T-helper 17 cell (primary cell): ENCODE data around the gene RAPGEF1. TPM values are rescaled to one million over a fixed set of nuclear protein-coding genes. Genes with fewer than 3 reads are reported as not detected.

Source experiments
- ATAC-seq: fragments of 150-1000 bp; cut with Tn5 transposase; 2 replicates; pipeline ENCODE4 v1.10.0; 2021; ENCODE audit warnings: mild to moderate bottlenecking, moderate library complexity
- DNase-seq, 3 donors: peaks; one replicate each; pipeline versions ENCODE4 v3.0.0 to v3.0.0-alpha.2; 2020 to 2021
- H3K9me3 ChIP-seq: one replicate; pipeline ENCODE4 v1.7.0; 2013; ENCODE audit warnings: low read length, mild to moderate bottlenecking; ENCODE audit not compliant: control insufficient read depth, poor library complexity, severe bottlenecking
- H3K27ac Mint-ChIP-seq: one replicate; pipeline ENCODE4 v1.8.0; 2022; ENCODE audit warnings: mild to moderate bottlenecking, moderate library complexity, mixed read lengths
- H3K27me3 Mint-ChIP-seq: one replicate; pipeline ENCODE4 v1.8.0; 2022; ENCODE audit warnings: mixed read lengths
- H3K36me3 Mint-ChIP-seq: one replicate; pipeline ENCODE4 v1.8.0; 2022; ENCODE audit warnings: low read depth, mixed read lengths
- H3K4me1 Mint-ChIP-seq: one replicate; pipeline ENCODE4 v1.8.0; 2022; ENCODE audit warnings: mild to moderate bottlenecking, mixed read lengths
- H3K4me3 Mint-ChIP-seq: one replicate; pipeline ENCODE4 v1.8.0; 2022; ENCODE audit warnings: mild to moderate bottlenecking, moderate library complexity, mixed read lengths
- total RNA-seq, 4 donors: library from RNA in 2 of 4; stranded (reverse) in 2 of 4; gene quantifications; one replicate each; pipeline ENCODE4 v1.2.3 and lab custom pipeline; 2022 to 2026

The RAPGEF1 gene, protein sequence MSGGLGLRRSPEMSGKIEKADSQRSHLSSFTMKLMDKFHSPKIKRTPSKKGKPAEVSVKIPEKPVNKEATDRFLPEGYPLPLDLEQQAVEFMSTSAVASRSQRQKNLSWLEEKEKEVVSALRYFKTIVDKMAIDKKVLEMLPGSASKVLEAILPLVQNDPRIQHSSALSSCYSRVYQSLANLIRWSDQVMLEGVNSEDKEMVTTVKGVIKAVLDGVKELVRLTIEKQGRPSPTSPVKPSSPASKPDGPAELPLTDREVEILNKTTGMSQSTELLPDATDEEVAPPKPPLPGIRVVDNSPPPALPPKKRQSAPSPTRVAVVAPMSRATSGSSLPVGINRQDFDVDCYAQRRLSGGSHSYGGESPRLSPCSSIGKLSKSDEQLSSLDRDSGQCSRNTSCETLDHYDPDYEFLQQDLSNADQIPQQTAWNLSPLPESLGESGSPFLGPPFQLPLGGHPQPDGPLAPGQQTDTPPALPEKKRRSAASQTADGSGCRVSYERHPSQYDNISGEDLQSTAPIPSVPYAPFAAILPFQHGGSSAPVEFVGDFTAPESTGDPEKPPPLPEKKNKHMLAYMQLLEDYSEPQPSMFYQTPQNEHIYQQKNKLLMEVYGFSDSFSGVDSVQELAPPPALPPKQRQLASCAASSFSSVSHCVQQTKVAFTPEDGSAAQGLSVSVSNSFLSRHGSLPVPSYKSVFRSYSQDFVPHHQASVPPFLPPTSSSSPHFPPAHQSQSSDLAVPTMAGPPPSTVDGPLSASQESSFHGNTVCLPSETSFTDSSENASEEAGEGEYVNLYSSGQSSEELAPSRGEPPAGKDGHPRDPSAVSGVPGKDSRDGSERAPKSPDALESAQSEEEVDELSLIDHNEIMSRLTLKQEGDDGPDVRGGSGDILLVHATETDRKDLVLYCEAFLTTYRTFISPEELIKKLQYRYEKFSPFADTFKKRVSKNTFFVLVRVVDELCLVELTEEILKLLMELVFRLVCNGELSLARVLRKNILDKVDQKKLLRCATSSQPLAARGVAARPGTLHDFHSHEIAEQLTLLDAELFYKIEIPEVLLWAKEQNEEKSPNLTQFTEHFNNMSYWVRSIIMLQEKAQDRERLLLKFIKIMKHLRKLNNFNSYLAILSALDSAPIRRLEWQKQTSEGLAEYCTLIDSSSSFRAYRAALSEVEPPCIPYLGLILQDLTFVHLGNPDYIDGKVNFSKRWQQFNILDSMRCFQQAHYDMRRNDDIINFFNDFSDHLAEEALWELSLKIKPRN (N-terminal part only)
- total RNA-seq (100 to 1,000 TPM; 176 to 209 TPM), total RNA-seq (lab: John Stamatoyannopoulos, UW) (226 to 280 reads per million in 2 donors)

DNA sequence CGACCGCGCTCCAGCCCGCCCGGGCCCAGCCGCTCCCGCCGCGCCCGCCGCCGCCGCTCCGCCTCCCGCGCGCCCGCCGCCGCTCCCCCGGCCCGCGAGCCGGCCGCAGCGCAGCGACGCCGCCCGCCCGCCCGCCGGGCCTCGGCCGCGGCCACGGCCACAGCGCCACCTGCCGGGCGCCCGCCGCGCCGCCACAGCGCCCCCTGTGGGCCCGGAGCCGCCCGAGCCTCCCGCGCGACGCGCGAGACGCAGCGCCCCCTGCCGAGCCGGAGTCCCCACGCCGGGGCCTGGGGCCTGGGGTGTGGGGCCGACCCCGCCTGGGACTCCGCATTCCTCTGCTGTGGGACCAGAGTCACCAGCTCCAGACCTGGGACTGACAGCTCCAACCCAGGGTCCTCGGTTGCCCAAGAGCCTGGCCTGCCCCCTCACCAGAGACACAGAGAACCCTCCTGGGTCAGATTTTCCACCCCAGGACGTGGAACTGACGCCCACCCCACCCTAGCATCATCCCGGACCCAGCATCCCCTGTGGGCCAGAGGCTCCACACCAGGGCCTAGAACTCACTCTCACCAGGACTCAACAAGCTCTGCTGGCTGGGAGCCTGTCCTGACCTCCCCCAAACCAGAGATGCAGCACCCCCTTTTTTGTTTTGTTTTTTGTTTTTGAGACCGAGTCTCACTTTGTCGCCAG is at the start of gene RAPGEF1:
Gene RAPGEF1, minus strand, starts transcription at position 118 of the 690 bp plus-strand sequence. CDS start 246 bp downstream, outside the sequence.
- ATAC-seq (peak; percentile 71), DNase-seq (peak; percentile 77 to 94 (median 88))
- Mint-ChIP-seq H3K4me1 (peaks cover 51% of the 10 kb centered on the region), H3K27me3 (no peaks in the 10 kb centered on the region), H3K4me3 (peak within 1 kb of the TSS; percentile 95), H3K27ac (peak within 1 kb of the TSS; percentile 100), H3K36me3 (no peaks in the 10 kb centered on the region)
- no peaks in the 10 kb centered on the region for H3K9me3 ChIP-seq

DNA sequence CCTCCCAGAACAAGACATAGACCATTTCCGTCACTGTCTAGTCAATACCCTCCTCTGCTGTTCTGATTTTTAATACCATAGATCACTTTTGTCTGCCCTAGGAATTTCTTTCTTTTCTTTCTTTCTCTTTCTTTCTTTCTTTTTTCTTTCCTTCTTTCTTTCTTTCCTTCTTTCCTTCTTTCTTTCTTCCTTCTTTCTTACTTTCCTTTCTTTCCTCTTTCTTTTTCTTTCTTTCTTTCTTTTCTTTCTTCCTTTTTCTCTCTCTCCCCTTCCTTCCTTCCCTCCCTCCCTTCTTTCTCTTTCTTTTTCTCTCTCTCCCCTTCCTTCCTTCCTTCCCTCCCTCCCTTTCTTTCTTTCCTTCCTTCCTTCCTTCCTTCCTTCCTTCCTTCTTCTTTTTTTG is 49.0 kb upstream of the RAPGEF1 start:
- peaks cover 2% of the 10 kb centered on the region for H3K4me1 Mint-ChIP-seq
- H3K27me3 Mint-ChIP-seq = peaks cover 48% of the 10 kb centered on the region
- no peaks in the 10 kb centered on the region for H3K9me3 ChIP-seq
- no peak for DNase-seq
- H3K27ac Mint-ChIP-seq = no peak overlapping the region
- no peaks in the 10 kb centered on the region for H3K36me3 Mint-ChIP-seq
- ATAC-seq = no peak
- no peak overlapping the region for H3K4me3 Mint-ChIP-seq

DNA sequence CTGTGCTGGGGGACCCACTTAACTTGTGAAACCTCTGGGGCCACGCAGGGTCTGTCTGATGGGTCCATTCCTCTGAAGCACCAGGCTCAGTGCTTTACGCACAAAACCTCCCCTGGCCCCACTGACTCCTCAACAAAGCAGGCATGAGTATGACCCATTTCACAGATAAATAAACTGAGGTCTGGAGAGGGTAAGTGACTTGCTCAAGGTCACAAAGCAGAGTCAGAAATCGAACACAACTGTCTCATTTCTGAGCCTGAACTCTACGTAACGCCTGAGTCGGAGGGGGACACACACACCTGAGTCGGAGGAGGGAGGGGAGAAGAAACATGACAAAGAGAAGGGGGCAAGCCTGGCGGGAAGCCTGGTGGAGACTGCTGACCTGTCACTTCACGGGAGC is 48.0 kb upstream of the RAPGEF1 start:
- Mint-ChIP-seq H3K27me3 (peaks cover 50% of the 10 kb centered on the region), H3K36me3 (no peaks in the 10 kb centered on the region), H3K4me3 (no peak overlapping the region), H3K27ac (no peak overlapping the region), H3K4me1 (peaks cover 2% of the 10 kb centered on the region)
- DNase-seq = no peak
- H3K9me3 ChIP-seq = no peaks in the 10 kb centered on the region
- no peak for ATAC-seq

DNA sequence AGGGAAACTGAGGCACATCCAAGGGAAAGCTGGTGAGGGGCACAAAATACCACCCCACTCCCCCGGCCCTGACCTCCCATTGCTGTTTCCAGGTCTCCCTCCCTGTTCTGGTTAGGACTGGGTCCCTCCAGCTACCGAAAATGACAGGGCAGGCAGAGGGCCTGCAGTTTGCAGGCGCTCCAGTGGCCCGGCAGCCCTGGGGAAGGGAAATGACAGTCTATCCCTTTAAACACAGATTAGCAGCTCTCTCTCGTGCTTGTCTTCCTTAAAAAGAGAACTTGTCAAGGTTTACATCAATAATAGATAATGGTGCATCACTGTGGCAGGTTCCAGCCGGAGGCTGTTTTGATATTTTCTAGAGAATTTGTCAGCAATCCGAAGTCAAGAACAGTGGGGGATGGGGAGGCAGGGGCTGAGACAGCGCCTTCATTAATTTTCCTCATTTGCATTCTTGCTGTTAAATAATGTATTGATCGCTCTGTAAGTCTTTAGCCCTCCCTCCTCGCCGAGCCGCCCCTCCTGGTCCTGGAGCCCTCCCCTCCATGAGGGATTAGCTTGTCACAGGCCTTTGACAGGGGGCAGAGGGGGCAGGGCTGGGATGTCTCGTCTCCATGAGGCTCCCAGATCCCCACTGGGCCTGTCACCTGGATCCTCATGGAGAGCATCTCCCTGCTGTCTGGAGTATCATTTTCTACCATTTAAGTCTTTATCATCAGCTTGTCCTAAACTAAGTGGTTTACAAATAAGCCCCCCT is 45.0 kb upstream of the RAPGEF1 start:
- no peaks in the 10 kb centered on the region for H3K9me3 ChIP-seq
- no peak overlapping the region for H3K27ac Mint-ChIP-seq
- H3K4me1 Mint-ChIP-seq = peaks cover 2% of the 10 kb centered on the region
- H3K27me3 Mint-ChIP-seq = peaks cover 66% of the 10 kb centered on the region
- DNase-seq (no peak), ATAC-seq (no peak)
- no peak overlapping the region for H3K4me3 Mint-ChIP-seq
- H3K36me3 Mint-ChIP-seq = no peaks in the 10 kb centered on the region

DNA sequence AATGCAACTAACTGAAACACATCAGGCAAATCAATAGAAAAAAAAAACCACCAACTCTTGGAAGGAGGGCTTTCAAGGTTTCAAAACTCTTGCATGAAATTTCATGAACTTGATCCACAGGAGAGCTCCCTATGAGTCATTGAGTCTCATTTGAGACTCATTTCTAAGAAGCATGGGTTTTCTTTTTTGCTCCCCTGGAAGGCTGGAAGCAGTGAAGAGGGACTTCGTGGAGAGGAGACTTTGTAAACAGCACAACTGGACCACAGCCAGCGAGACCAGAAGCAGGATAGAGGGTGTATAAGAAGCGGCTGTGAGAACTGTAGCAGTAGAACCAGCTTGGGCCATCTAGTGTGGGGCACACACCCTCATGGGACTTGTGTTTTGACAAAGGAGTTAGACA is 41.2 kb upstream of the RAPGEF1 start:
- H3K36me3 Mint-ChIP-seq = peaks cover 2% of the 10 kb centered on the region
- no peaks in the 10 kb centered on the region for H3K9me3 ChIP-seq
- H3K4me3 Mint-ChIP-seq = no peak overlapping the region
- DNase-seq (no peak), ATAC-seq (no peak)
- H3K27ac Mint-ChIP-seq = no peak overlapping the region
- H3K4me1 Mint-ChIP-seq = no peaks in the 10 kb centered on the region
- H3K27me3 Mint-ChIP-seq = peaks cover 58% of the 10 kb centered on the region

DNA sequence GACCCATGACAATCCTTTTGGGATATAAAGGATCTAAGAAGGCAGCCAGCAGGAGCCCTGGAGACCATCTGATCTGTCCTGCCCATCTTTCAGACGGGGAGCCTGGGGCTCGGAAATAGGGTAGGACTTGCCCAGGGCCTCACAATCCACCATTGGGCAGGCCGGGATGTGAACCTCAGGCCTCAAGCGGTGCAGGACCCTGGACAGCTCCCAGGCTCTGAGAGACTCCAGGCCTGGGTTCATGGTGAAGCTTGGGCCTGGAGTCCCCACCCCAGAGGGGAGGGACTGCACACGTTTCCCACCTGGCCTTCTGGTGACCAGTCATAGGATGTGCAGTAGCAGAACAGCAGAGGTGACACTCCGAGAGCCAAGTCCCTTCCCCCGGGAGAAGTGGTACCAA is 36.6 kb upstream of the RAPGEF1 start:
- ATAC-seq (peak; percentile 20), DNase-seq (no peak)
- Mint-ChIP-seq H3K27ac (no peak overlapping the region), H3K4me3 (no peak overlapping the region), H3K4me1 (no peaks in the 10 kb centered on the region), H3K27me3 (peaks cover 40% of the 10 kb centered on the region), H3K36me3 (peaks cover 2% of the 10 kb centered on the region)
- H3K9me3 ChIP-seq = no peaks in the 10 kb centered on the region

DNA sequence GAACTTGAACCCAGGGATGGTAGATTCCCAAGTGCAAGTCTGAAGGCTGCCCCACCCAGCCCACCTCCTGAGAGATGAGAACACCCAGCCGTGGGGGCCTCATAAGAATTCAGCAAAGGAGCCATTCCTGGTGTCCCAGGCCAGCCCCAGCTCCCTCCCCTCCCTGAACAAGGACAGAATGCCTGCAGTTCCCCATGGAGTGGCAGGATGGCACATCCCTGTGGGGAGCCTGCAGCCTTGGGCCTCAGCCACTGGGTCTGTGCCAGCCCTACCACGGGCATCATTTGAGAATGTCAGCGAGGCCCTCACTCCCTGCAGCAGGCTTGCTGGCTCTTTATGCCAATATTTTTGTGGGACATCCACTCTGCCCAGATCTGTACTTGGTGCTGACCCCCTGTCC is 36.2 kb upstream of the RAPGEF1 start:
- DNase-seq (no peak), ATAC-seq (no peak)
- Mint-ChIP-seq H3K4me3 (no peak overlapping the region), H3K27me3 (peaks cover 39% of the 10 kb centered on the region), H3K27ac (no peak overlapping the region), H3K4me1 (no peaks in the 10 kb centered on the region), H3K36me3 (peaks cover 2% of the 10 kb centered on the region)
- H3K9me3 ChIP-seq = no peaks in the 10 kb centered on the region

DNA sequence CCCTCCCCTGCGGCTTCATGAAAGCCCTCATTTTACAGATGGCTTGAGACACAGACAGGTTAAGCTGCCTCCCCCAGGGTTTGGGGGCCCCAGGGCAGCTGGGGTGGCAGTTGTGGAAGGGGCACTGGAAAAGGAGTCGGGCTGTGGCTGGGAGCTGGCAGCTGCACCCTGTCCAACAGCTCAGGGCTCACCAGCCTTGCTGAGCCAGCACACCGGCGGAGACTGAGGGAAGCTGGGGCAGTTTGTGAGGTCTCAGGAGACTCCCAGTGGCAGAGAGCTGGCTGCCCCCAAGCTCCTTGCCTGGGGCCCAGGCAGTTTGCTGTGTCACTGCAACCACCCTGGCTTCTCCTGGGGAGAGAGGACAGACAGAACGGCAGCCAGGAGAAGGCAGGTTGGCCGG is 34.8 kb upstream of the RAPGEF1 start:
- Mint-ChIP-seq H3K27me3 (peaks cover 43% of the 10 kb centered on the region), H3K4me3 (no peak overlapping the region), H3K27ac (no peak overlapping the region), H3K36me3 (peaks cover 2% of the 10 kb centered on the region), H3K4me1 (no peaks in the 10 kb centered on the region)
- ATAC-seq (no peak), DNase-seq (no peak)
- no peaks in the 10 kb centered on the region for H3K9me3 ChIP-seq

DNA sequence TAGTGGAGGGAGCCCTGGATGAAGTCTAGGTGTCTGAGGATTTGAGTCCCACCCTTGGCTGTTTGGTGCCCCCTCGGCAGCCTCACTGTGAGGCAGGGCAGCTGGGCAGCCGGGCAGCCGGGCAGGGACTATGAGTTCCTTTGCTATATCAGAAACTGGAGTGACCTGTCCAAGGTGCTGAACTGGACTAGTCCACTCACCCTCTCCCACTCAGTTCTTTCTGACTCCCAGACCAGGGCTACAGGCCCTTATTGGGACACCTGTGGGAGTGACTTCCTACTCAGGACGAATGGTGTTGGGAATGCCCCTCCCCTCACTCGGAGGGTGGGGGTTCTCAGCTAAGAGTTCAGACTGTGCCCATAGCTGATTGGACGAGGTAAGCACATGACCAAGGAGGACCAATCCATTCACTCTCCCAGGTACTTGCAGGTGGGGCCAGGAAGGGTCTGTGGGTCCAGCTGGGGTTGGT is 34.1 kb upstream of the RAPGEF1 start:
- H3K36me3 Mint-ChIP-seq = peaks cover 2% of the 10 kb centered on the region
- no peak overlapping the region for H3K4me3 Mint-ChIP-seq

DNA sequence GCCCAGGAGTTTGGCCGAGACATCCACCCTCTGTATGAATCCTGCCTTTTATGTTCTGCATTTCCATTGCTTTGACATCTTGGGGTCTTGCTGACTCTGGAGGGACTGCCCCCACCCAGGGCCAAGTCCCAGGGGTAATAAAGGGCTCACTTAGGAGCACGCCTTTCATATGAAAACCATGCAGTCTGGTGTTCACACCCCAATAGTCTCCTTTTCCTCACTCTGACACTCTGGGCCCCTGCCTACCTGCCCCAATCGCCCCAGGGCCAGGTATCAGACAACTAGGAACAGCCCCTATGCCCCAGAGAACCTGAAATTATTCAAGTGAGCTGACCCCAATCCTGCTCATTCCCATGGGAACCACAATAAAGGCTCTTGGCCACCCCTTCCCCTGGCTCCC is 33.1 kb upstream of the RAPGEF1 start:
- no peaks in the 10 kb centered on the region for H3K4me1 Mint-ChIP-seq
- DNase-seq (no peak), ATAC-seq (no peak)
- H3K36me3 Mint-ChIP-seq = peaks cover 2% of the 10 kb centered on the region
- H3K27ac Mint-ChIP-seq = no peak overlapping the region
- H3K9me3 ChIP-seq = no peaks in the 10 kb centered on the region
- no peak overlapping the region for H3K4me3 Mint-ChIP-seq
- peaks cover 40% of the 10 kb centered on the region for H3K27me3 Mint-ChIP-seq

More for the DNA sequence above, 34.1 kb upstream of the RAPGEF1 start:
- Mint-ChIP-seq H3K27me3 (peaks cover 40% of the 10 kb centered on the region), H3K27ac (no peak overlapping the region), H3K4me1 (no peaks in the 10 kb centered on the region)
- H3K9me3 ChIP-seq = no peaks in the 10 kb centered on the region
- DNase-seq (peak in 1 of 3 donors; percentile 24), ATAC-seq (no peak)

DNA sequence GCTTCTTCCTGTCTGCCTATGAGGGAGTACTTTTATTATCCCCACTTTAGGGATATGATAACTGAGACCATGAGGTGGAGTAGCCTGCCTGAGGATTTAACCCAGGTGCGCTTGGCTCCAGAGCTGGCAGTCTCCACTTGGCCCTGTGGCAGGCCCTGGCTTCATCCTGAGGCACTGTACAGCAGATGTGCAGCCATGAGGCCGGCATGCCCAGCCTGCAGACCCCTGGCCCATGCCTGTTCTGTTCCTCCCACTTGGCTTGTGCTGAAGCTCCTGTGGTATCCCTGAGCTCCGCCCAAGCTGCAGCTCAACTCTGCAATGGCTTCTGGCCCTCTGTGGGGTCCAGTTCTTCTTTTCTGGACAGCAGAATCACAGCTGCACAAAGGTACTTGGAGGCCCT is 31.8 kb upstream of the RAPGEF1 start:
- Mint-ChIP-seq H3K36me3 (peaks cover 2% of the 10 kb centered on the region), H3K27ac (no peak overlapping the region), H3K4me1 (no peaks in the 10 kb centered on the region), H3K4me3 (no peak overlapping the region), H3K27me3 (peaks cover 33% of the 10 kb centered on the region)
- no peaks in the 10 kb centered on the region for H3K9me3 ChIP-seq
- no peak for DNase-seq
- ATAC-seq = no peak

DNA sequence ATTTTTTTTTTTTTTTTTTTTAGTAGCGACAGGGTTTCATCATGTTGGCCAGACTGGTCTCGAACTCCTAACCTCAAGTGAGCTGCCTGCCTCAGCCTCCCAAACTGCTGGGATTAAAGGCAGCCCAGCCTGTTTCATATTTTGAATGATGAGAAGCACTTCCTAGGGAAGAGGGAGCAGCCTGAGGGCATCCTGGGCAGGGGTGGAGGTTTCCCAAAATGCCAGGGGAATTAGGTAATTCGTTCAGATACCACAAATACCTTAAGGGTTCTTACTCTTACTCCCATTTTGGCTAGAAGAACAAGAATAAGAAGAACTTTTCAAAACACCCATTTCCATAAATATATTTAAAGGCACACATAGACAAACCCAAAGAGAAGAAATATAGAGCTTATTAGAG is 29.5 kb upstream of the RAPGEF1 start:
- H3K9me3 ChIP-seq = no peaks in the 10 kb centered on the region
- Mint-ChIP-seq H3K4me1 (peaks cover 3% of the 10 kb centered on the region), H3K4me3 (no peak overlapping the region), H3K27ac (no peak overlapping the region), H3K27me3 (peaks cover 47% of the 10 kb centered on the region), H3K36me3 (peaks cover 5% of the 10 kb centered on the region)
- ATAC-seq (no peak), DNase-seq (no peak)
